GM20000 (cell line): Measurements from ENCODE around the gene MYL3.

Source experiments
- DNase-seq: peaks from one replicate; pipeline ENCODE4 v3.0.0; 2012; ENCODE audit warnings: low spot score
- CTCF ChIP-seq: IDR thresholded peaks from 2 replicates; pipeline ENCODE4 v1.5.1; 2012; ENCODE audit warnings: mild to moderate bottlenecking, control low read depth; ENCODE audit errors: extremely low read depth, missing control alignments

Gene MYL3

GRCh38 chr3:46840491-46840890 lies 22.8 kb downstream of the MYL3 start:
- no peak for DNase-seq
- no peak for TF ChIP-seq CTCF

GRCh38 chr3:46838301-46838700 lies 24.9 kb downstream of the MYL3 start:
- no peak for TF ChIP-seq CTCF
- no peak for DNase-seq

GRCh38 chr3:46835491-46835890 lies 27.8 kb downstream of the MYL3 start:
- TF ChIP-seq CTCF = no peak
- DNase-seq = no peak

- TF ChIP-seq CTCF = no peak
- no peak for DNase-seq
These were observed 28.2 kb downstream of the MYL3 start for GRCh38 chr3:46835054-46835453.

- no peak for DNase-seq
- no peak for TF ChIP-seq CTCF
These were observed 29.6 kb downstream of the MYL3 start for GRCh38 chr3:46833346-46834300.

GRCh38 chr3:46831841-46832240 lies 31.4 kb downstream of the MYL3 start:
- no peak for DNase-seq

More at GRCh38 chr3:46831841-46832240, 31.4 kb downstream of the MYL3 start:
- no peak for TF ChIP-seq CTCF
